Right cardiac atrium (tissue), 5 donors: ENCODE data around the gene PTPRM. TPM values are rescaled to one million over a fixed set of nuclear protein-coding genes. Genes with fewer than 3 reads are reported as not detected.

Source experiments
- ATAC-seq, 2 donors: fragments of 200-7000 bp; cut with Tn5 transposase; one replicate each; pipeline versions ENCODE4 v1.8.0 to v1.9.1; 2020; ENCODE audit warnings: moderate library complexity in 2 of 2, mild to moderate bottlenecking in 1 of 2
- DNase-seq, 3 donors: peaks; one replicate each; pipeline ENCODE4 v3.0.0-alpha.2; 2020
- H3K27ac ChIP-seq: one replicate; pipeline ENCODE4 v1.5.1; 2013; ENCODE audit warnings: mild to moderate bottlenecking, low read length, control low read depth, moderate library complexity
- H3K27me3 ChIP-seq: one replicate; pipeline ENCODE4 v1.6.1; 2013; ENCODE audit not compliant: control insufficient read depth, insufficient read depth
- H3K4me1 ChIP-seq: one replicate; pipeline ENCODE4 v1.6.1; 2013; ENCODE audit warnings: low read length; ENCODE audit not compliant: control insufficient read depth, insufficient read depth
- H3K4me3 ChIP-seq: one replicate; pipeline ENCODE4 v1.5.1; 2013; ENCODE audit warnings: low read length, control low read depth
- H3K9me3 ChIP-seq: one replicate; pipeline ENCODE4 v1.6.1; 2013; ENCODE audit warnings: low read length; ENCODE audit not compliant: control insufficient read depth
- WGBS: extraction: QIAGEN DNeasy Blood & Tissue Kit; methylation state at CpG from one replicate; pipeline ENCODE4 v1.1.7; 2013; 5-methylcytosine and 5-hydroxymethylcytosine counted together
- intact Hi-C, 4 donors: fragments of 100-400 bp; cut with DNase I; formaldehyde crosslinking; loops; one replicate each; pipeline versions ENCODE4 v1.11.0 to v1.14.0; 2022 to 2023
- polyA plus RNA-seq: library from polyadenylated mRNA; stranded (reverse); fragments of 200-250 nt; gene quantifications from one replicate; pipeline ENCODE4 v1.2.3, GENCODE V29; 2013
- total RNA-seq, 4 donors: library from RNA; stranded (reverse); fragmentation: NEBNext Ultra II Directional; extraction: Animal tissue kit (Norgen Biotek cat#: 25700); gene quantifications; one replicate each; pipeline ENCODE4 v1.2.1, GENCODE V29; 2021
- donor health status: healthy with polysubstance abuse.
- donor health status: DM: no; HTN: yes; CAD: no.
- donor health status: DM: no; HTN: no; CAD: no.
- donor health status: DM: no; HTN: yes; CAD: no; lungs with severe emphysema.
- donor health status: DM: yes; HTN: yes; CAD: no.

The PTPRM gene
- total and polyA plus RNA-seq, 5 donors: 55.1 to 81.5 (median 63.4) TPM

DNA sequence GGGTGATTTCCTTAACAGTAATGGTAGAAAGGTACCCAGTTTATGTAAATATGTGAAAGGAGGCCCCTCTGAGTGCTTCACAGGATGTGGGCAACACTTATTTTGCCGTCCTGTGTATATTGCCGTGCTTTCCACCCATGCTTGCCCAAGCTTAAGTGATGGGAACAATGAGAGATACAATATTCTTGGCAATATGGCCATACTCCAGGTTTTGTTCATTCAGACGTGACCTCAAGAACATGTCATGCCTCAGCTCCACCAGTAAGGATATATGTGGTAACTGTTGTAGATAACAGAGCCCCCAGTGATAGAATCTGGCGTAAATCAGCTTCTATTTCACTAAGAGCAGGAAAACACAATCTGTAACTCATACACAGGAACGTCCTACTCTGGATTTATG, 318.7 kb downstream of the PTPRM start:
- intact Hi-C loops: no loop called here
- H3K4me1 ChIP-seq: peaks cover 7% of the 10 kb centered on the region
- H3K9me3 ChIP-seq: no peaks in the 10 kb centered on the region
- no peak for ATAC-seq
- 72% methylated on average over 5 of the region's 5 CpGs for WGBS
- H3K27ac ChIP-seq: no peak overlapping the region
- H3K27me3 ChIP-seq: no peaks in the 10 kb centered on the region
- no peak for DNase-seq
- H3K4me3 ChIP-seq: no peak overlapping the region

DNA sequence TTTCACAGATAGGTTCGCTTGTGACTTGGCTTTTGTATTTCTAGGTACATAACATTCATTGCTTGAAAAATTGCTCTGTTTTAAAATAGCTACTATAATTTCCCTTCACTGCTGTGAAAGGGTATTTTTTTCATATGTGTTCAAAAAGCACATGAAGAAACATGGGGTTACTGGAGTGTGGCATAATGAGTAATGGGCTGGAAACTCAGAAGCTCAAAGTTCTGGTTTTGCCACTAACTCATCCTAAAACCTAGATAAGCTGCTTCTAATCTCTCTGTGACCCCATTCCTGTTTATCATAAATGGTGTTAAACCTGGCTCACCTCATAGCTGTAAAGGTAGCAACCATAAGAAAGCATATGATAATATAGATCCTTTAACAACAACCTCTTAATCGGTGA, 319.3 kb downstream of the PTPRM start:
- H3K27ac ChIP-seq: no peak overlapping the region
- no peak for ATAC-seq
- H3K27me3 ChIP-seq: no peaks in the 10 kb centered on the region
- intact Hi-C loops: no loop called here
- WGBS: 92% methylated on average over 2 of the region's 2 CpGs
- DNase-seq: no peak
- H3K9me3 ChIP-seq: no peaks in the 10 kb centered on the region
- H3K4me1 ChIP-seq: peaks cover 7% of the 10 kb centered on the region
- H3K4me3 ChIP-seq: no peak overlapping the region

DNA sequence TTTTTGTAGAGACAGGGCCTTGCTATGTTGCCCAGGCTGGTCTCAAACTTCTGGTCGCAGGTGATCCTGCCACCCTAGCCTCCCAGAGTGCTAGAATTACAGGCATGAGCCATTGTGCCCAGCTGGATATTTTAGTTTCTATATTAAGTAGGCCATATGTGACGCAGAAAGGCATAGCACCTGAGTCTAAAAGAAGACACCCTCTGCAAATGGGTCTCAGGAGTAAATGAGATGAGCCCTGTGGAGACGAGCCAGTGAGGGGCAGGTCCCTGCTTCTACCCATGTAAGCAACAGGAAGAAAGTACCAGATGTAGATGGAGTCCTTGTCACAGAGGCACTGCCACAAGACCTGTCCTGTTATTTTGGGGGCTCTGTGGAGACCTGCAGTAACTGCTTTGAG, 322.4 kb downstream of the PTPRM start:
- intact Hi-C loops: no loop called here

DNA sequence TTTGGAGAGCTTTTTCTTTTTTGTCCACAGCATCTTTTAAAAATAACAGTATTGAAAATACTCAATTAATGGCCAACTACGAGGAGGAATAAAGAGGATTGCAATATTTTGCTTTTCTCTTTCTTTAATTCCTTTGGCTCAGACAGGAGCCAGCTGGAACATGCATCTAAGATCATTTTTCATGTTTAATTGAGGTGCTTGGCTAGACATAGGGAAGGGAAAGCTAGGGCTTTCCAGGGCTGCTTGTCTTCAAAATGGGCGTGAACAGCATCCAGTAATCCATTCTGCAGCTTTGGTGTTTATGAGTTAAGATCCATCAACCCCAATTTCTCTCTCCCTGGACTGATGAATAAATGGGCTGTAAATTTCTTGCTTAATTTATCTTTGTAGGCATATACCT, 323.0 kb downstream of the PTPRM start:
- WGBS: 71% methylated on average over 2 of the region's 2 CpGs
- DNase-seq: no peak
- Histone ChIP-seq H3K4me1 (peaks cover 5% of the 10 kb centered on the region), H3K27me3 (no peaks in the 10 kb centered on the region), H3K4me3 (no peak overlapping the region), H3K9me3 (no peaks in the 10 kb centered on the region), H3K27ac (no peak overlapping the region)
- ATAC-seq: peak in 1 of 2 donors; percentile 41
- intact Hi-C loops: no loop called here

More for the DNA sequence above, 322.4 kb downstream of the PTPRM start:
- ATAC-seq (no peak), DNase-seq (no peak)
- WGBS: 91% methylated on average over 3 of the region's 3 CpGs
- Histone ChIP-seq H3K27me3 (no peaks in the 10 kb centered on the region), H3K4me1 (peaks cover 5% of the 10 kb centered on the region), H3K4me3 (no peak overlapping the region), H3K9me3 (no peaks in the 10 kb centered on the region), H3K27ac (no peak overlapping the region)

DNA sequence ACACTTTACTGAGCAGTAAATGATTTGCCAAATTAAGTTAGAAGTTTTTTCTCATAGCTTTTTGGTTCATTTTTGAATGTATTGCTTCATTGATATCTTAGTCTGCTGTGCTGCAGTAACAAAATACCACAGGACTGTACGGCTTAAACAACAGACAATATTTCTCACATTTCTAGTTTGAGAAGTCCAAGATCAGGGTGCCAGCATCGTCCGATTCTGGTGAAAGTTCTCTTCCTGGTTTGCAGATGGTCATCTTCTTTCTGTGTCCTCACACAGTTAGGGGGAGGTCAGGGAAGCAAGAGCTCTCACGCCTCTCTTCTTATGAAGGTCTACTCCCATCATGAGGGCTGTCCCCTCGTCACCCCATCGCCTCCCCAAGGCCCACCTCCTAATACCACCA, 325.4 kb downstream of the PTPRM start:
- 89% methylated on average over 6 of the region's 6 CpGs for WGBS
- H3K4me1 ChIP-seq: peaks cover 7% of the 10 kb centered on the region
- intact Hi-C loops: no loop called here
- DNase-seq (no peak), ATAC-seq (no peak)
- no peaks in the 10 kb centered on the region for H3K9me3 ChIP-seq
- no peak overlapping the region for H3K27ac ChIP-seq
- H3K27me3 ChIP-seq: no peaks in the 10 kb centered on the region
- no peak overlapping the region for H3K4me3 ChIP-seq

DNA sequence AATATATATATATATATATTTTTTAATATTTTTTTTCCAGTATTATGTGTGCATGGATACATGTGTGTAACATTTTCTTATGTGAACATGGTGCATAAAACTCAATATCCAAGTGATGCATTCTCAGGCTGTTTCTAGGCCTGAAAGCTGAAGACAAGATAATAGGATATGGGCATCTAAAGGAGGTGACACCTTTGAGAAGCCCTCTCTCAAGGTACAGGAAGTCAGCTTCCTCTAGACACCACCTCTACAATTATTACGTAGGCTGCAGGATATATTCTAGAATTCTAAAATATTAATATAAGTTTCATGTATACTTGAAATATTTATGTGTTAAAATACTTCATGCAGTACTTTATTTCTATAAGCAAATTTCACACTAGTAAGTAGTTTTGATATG, 327.5 kb downstream of the PTPRM start:
- intact Hi-C loops: no loop called here
- 98% methylated on average over 1 of the region's 1 CpG for WGBS
- no peak overlapping the region for H3K4me3 ChIP-seq
- peaks cover 5% of the 10 kb centered on the region for H3K4me1 ChIP-seq
- ATAC-seq: no peak
- no peaks in the 10 kb centered on the region for H3K9me3 ChIP-seq
- H3K27ac ChIP-seq: no peak overlapping the region
- no peak for DNase-seq
- no peaks in the 10 kb centered on the region for H3K27me3 ChIP-seq

DNA sequence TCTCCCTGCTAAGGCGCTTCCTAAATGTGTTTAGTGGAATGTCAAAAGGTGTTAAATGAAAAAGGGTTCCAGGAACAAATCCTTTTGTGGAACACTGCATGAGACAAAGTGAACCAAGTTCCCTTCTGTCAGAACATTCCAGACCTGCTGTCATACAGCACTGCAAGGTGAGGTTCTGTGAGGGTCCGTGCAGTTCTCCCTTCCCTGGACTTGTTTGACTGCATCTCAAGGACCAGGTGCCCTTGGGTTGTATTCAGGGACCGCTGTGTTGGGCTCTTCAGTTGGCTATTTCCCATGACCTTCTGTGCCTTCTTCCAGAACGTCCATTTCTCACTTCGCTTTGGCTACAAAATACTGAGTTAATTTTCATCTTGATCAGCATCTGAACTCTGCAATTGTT, 328.2 kb downstream of the PTPRM start:
- Histone ChIP-seq H3K9me3 (no peaks in the 10 kb centered on the region), H3K27ac (no peak overlapping the region), H3K27me3 (no peaks in the 10 kb centered on the region), H3K4me3 (no peak overlapping the region), H3K4me1 (peaks cover 3% of the 10 kb centered on the region)
- intact Hi-C loops: no loop called here
- DNase-seq (no peak), ATAC-seq (no peak)
- WGBS: 83% methylated on average over 5 of the region's 5 CpGs

DNA sequence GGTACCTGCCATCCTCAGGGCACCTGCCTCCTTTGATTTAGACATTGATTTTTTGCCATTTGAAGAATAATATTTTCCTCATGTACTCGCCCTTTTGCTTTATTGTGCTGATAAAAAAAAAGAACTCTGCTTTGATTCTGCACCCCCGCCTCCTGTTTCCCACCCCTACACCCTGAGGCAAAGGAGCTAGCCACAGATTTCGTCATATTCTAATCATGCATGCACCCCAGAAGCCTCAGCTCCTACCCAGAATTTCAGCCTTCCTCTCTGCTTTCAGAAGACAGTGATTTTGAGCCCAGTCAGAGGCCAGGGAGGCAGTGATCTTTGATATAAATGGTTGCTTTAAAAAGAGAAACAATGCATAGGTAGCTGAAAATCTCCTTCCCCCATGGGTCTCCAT, 329.0 kb downstream of the PTPRM start:
- H3K4me3 ChIP-seq: no peak overlapping the region
- H3K9me3 ChIP-seq: no peaks in the 10 kb centered on the region
- ATAC-seq (no peak), DNase-seq (no peak)
- intact Hi-C loops: no loop called here
- 90% methylated on average over 3 of the region's 3 CpGs for WGBS
- no peaks in the 10 kb centered on the region for H3K27me3 ChIP-seq
- no peak overlapping the region for H3K27ac ChIP-seq
- H3K4me1 ChIP-seq: peaks cover 3% of the 10 kb centered on the region

DNA sequence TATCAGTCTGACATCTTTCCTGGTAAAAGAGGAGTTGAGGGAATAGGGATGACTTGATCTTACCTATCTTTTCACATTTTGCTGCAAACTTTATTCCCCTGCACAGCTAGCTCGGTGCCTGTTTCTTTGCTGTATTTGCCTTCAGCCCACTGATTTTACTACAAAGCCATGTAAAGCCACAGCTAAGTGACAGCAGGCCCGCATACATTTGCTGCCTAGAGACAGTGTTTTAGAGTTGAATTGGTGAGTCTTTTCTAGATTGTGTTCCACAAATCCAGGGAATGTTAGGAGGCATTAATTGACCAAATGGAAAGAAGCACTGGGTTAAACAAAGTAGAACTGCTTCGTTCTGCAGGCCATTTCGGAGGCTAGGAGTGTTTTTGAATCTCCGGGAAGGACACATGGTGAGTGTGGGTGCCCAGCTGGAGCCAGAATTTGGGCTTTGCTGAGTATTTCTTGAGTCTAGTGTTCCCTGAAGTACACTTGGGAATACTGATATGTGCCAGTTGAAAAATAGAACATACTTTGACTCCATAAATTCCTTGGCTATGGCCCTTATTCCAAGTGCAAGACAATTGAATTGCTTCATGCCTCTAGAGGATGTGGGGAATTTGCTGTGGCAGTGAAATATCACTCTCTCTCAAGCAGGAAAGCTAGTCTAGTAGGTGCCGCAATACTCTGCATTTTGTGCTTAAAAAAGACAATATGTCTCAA, 329.8 kb downstream of the PTPRM start:
- 68% methylated on average over 6 of the region's 6 CpGs for WGBS
- peak; percentile 72 to 86 for ATAC-seq
- H3K27ac ChIP-seq: no peak overlapping the region

DNA sequence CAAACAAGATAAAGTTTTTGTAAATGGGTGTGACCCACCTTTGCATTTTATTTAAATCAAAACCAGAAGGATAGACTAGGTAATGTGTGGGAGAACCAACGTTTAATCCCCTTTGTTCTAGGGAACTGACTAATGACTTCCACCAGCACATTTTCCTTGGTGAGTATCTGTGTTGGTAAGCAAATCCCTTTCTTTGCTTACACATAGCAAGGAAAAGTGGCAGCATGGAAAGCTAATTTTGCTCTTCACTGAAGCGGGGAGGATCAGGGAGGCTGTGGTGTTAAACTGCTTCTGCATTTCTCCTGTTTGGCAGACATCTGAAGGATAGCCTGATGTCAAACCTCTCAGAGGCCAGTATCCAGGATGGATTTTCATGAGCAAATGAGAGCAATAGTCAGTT, 331.1 kb downstream of the PTPRM start:
- no peaks in the 10 kb centered on the region for H3K9me3 ChIP-seq
- H3K27me3 ChIP-seq: no peaks in the 10 kb centered on the region
- intact Hi-C loops: no loop called here
- WGBS: 81% methylated on average over 2 of the region's 2 CpGs
- peaks cover 7% of the 10 kb centered on the region for H3K4me1 ChIP-seq
- H3K4me3 ChIP-seq: no peak overlapping the region
- DNase-seq (no peak), ATAC-seq (no peak)
- H3K27ac ChIP-seq: no peak overlapping the region

More for the DNA sequence above, 329.8 kb downstream of the PTPRM start:
- H3K27me3 ChIP-seq: no peaks in the 10 kb centered on the region
- peak; percentile 22 to 65 (median 46) for DNase-seq
- no peaks in the 10 kb centered on the region for H3K9me3 ChIP-seq
- intact Hi-C loops: no loop called here
- peaks cover 3% of the 10 kb centered on the region for H3K4me1 ChIP-seq
- no peak overlapping the region for H3K4me3 ChIP-seq

DNA sequence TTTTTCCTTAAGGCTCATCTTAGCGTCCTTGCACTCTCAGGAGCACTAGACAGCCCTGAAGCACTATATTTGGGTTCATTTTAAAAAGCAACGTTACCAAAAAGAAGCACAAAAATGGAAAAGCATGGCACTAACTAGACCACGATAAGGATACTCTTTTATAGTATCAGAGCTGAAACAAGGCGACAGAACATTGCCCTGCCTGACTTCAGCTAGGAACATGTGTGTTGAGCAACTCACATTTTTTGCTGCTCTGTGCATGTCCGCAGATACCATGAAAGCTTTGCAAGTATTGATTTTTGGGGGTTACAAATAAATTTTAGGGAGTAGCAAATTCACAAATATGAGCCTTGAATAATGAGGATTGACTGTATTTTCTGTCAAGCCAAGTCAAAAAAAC, 332.0 kb downstream of the PTPRM start:
- Histone ChIP-seq H3K27ac (no peak overlapping the region), H3K27me3 (no peaks in the 10 kb centered on the region), H3K4me1 (peaks cover 9% of the 10 kb centered on the region), H3K9me3 (no peaks in the 10 kb centered on the region), H3K4me3 (no peak overlapping the region)
- DNase-seq (no peak), ATAC-seq (no peak)
- intact Hi-C loops: no loop called here
- 94% methylated on average over 5 of the region's 5 CpGs for WGBS

DNA sequence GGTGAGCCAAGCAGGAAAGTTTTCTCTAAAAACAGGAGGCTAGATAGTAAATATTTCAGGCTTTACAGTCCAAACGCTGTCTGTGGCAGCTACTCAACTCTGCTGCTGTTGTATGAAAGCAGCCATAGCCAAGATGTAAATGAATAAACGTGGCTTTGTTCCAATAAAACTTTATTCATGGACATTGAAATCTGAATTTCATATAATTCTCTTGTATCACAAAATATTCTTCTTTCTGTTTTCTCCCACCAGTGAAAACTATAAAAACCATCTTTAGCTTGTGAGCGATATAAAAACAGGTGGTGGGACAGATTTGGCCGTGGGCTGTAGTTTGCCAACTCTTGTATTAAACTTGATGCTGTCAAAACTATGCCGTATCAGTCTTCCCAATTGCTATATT, 333.0 kb downstream of the PTPRM start:
- 94% methylated on average over 5 of the region's 5 CpGs for WGBS
- no peak for DNase-seq
- no peaks in the 10 kb centered on the region for H3K27me3 ChIP-seq
- H3K4me1 ChIP-seq: peaks cover 9% of the 10 kb centered on the region
- H3K4me3 ChIP-seq: no peak overlapping the region
- no peak for ATAC-seq
- no peaks in the 10 kb centered on the region for H3K9me3 ChIP-seq
- intact Hi-C loops: loop anchor here in 1 of 4 donors (10.0 kb wide), 1 partner anchor 65 kb away; no protein-coding TSS in a partner anchor
- H3K27ac ChIP-seq: no peak overlapping the region
